GM12878 (cell line): ENCODE measurements around the gene LTN1. TPM values are rescaled to one million over a fixed set of nuclear protein-coding genes. Genes with fewer than 3 reads are reported as not detected.

Experiments
- ATAC-seq: fragments of 200-7000 bp; cut with Tn5 transposase; 3 replicates; pipeline ENCODE4 v1.9.1; 2020; ENCODE audit warnings: mild to moderate bottlenecking, moderate library complexity
- BruUV-seq: library from RNA; stranded (reverse); fragments of 400-500 nt; replicated peaks from 2 replicates; lab custom pipeline; 2021; lab: Mats Ljungman, UMichigan
- CTCF ChIA-PET: fragments of 300-600 bp; sonication (Branson Sonifier 250); formaldehyde crosslinking; extraction: SDS; loops from one replicate; lab custom pipeline; 2021; ENCODE audit warnings: inconsistent platforms; lab: Yijun Ruan, JAX
- POLR2A ChIA-PET: fragments of 350-600 bp; formaldehyde crosslinking; extraction: SDS; loops from one replicate; lab custom pipeline; 2021; ENCODE audit warnings: inconsistent platforms; lab: Charles Lee
- RAD21 ChIA-PET: fragments of 300-600 bp; sonication (Branson Sonifier 250); formaldehyde crosslinking; loops from one replicate; lab custom pipeline; 2023; ENCODE audit warnings: antibody characterized with exemption; ENCODE audit not compliant: unreplicated experiment; lab: Charles Lee
- SMC1A ChIA-PET: fragments of 300-600 bp; sonication (Branson Sonifier 250); formaldehyde crosslinking; loops from one replicate; lab custom pipeline; 2023; ENCODE audit not compliant: unreplicated experiment, uncharacterized antibody; lab: Charles Lee
- DNase-seq: peaks from one replicate; pipeline ENCODE4 v3.0.0-alpha.2; 2011; ENCODE audit warnings: low read depth, low spot score
- FAIRE-seq: peaks from 3 replicates; lab custom pipeline; 2011; peaks lifted over from hg19 to GRCh38; lab: Jason Lieb, UNC
- H2AFZ ChIP-seq: 2 replicates; pipeline ENCODE4 v1.6.0; 2011; ENCODE audit warnings: low read depth, low read length, control low read depth; ENCODE audit not compliant: control insufficient read depth
- H3K27ac ChIP-seq: 2 replicates; pipeline ENCODE4 v1.5.1; 2011; ENCODE audit warnings: control low read depth; ENCODE audit not compliant: control insufficient read depth, insufficient read depth
- H3K27me3 ChIP-seq, 2 experiments: replicated peaks in 1 of 2; 2 replicates each; pipeline versions ENCODE4 v1.6.0 to v1.6.1; 2011; ENCODE audit warnings: low read length in 1 of 2; ENCODE audit not compliant: control insufficient read depth in 2 of 2, insufficient read depth in 2 of 2
- H3K36me3 ChIP-seq, 2 experiments: 2 replicates each; pipeline ENCODE4 v1.5.1; 2011; ENCODE audit warnings: low read length in 1 of 2; ENCODE audit not compliant: control insufficient read depth in 2 of 2, insufficient read depth in 2 of 2
- H3K4me1 ChIP-seq: 2 replicates; pipeline ENCODE4 v1.6.1; 2011; ENCODE audit warnings: mild to moderate bottlenecking, low read length, moderate library complexity, mixed read lengths; ENCODE audit not compliant: control insufficient read depth, insufficient read depth
- H3K4me2 ChIP-seq: 2 replicates; pipeline ENCODE4 v1.6.0; 2011; ENCODE audit warnings: control low read depth; ENCODE audit not compliant: control insufficient read depth, insufficient read depth
- H3K4me3 ChIP-seq: fragments of 200-600 bp; sonication (generic); 2 replicates; pipeline ENCODE4 v1.5.1; 2016
- H3K79me2 ChIP-seq: 2 replicates; pipeline ENCODE4 v1.6.0; 2011; ENCODE audit warnings: low read length; ENCODE audit not compliant: control insufficient read depth, insufficient read depth
- H3K9ac ChIP-seq: 2 replicates; pipeline ENCODE4 v1.8.0; 2011; ENCODE audit warnings: low read length, control low read depth, mixed read lengths; ENCODE audit not compliant: control insufficient read depth, insufficient read depth
- H3K9me3 ChIP-seq: replicated peaks from 3 replicates; pipeline ENCODE4 v1.5.1; 2011; ENCODE audit warnings: mild to moderate bottlenecking, low read length; ENCODE audit not compliant: control insufficient read depth, insufficient read depth
- H4K20me1 ChIP-seq: 2 replicates; pipeline ENCODE4 v1.6.0; 2011; ENCODE audit not compliant: control insufficient read depth, insufficient read depth
- CEBPB ChIP-seq, 2 experiments: fragments of 150-350 bp in 1 of 2; IDR thresholded peaks; 2 replicates each; pipeline ENCODE4 v1.6.1; 2012 to 2014; ENCODE audit warnings: low read depth in 2 of 2, low read length in 2 of 2, borderline replicate concordance in 1 of 2, inconsistent platforms in 1 of 2
- NBN ChIP-seq: fragments of 450-650 bp; IDR thresholded peaks from 2 replicates; pipeline ENCODE4 v1.6.1; 2016
- NR2C1 ChIP-seq: fragments of 450-650 bp; IDR thresholded peaks from 2 replicates; pipeline ENCODE4 v1.6.1; 2017; ENCODE audit warnings: antibody characterized with exemption, mild to moderate bottlenecking, moderate library complexity
- PAX5 ChIP-seq: IDR thresholded peaks from 2 replicates; pipeline ENCODE4 v1.6.1; 2011; ENCODE audit warnings: low read depth, low read length, borderline replicate concordance
- SIN3A ChIP-seq: IDR thresholded peaks from 2 replicates; pipeline ENCODE4 v1.6.1; 2012; ENCODE audit warnings: low read depth, low read length, improper control_type of control experiment
- SIX5 ChIP-seq: IDR thresholded peaks from 2 replicates; pipeline ENCODE4 v1.6.1; 2011; ENCODE audit warnings: mild to moderate bottlenecking, low read depth, low read length, moderate library complexity; ENCODE audit not compliant: severe bottlenecking
- SUPT20H ChIP-seq: IDR thresholded peaks from 2 replicates; pipeline ENCODE4 v1.6.1; 2011; ENCODE audit warnings: low read depth, mild to moderate bottlenecking, low read length, moderate library complexity, borderline replicate concordance; ENCODE audit not compliant: control insufficient read depth
- YY1 ChIP-seq: IDR thresholded peaks from 2 replicates; pipeline ENCODE4 v1.6.1; 2011; ENCODE audit warnings: low read depth, mild to moderate bottlenecking, low read length
- ZNF622 ChIP-seq: fragments of 450-650 bp; IDR thresholded peaks from 2 replicates; pipeline ENCODE4 v1.6.1; 2017; ENCODE audit warnings: mild to moderate bottlenecking, inconsistent platforms
- WGBS: methylation state at CpG from one replicate; pipeline ENCODE4 v1.1.6; 2016; ENCODE audit warnings: low lambda C conversion rate; ENCODE audit not compliant: insufficient replicate concordance, insufficient coverage; ENCODE audit errors: missing lambda C conversion rate; 5-methylcytosine and 5-hydroxymethylcytosine counted together
- in situ Hi-C: fragments of 300-500 bp; cut with MboI; formaldehyde crosslinking; loops from 9 replicates; pipeline ENCODE4 v1.14.3; 2018; ENCODE audit warnings: mixed read lengths
- intact Hi-C: fragments of 100-400 bp; cut with micrococcal nuclease; formaldehyde crosslinking; loops from one replicate; pipeline ENCODE4 v1.14.2; 2022; ENCODE audit not compliant: unreplicated experiment
- polyA plus RNA-seq, 11 experiments: library from polyadenylated mRNA; depleted of rRNA in 4 of 11; unstranded in 6 of 11; stranded (reverse) in 5 of 11; fragments of >200 nt; fragmentation: Nextera tagmentation in 4 of 11; fragmentation: Illumina TruSeq in 1 of 11; extraction: Ambion mirVana in 4 of 11; extraction: Trizol in 1 of 11; gene quantifications; 1 replicate in 1 of 11; 2 replicates in 10 of 11; pipeline versions ENCODE4 v1.2.1 to v1.2.3, GENCODE V29; 2011 to 2016; ENCODE audit warnings: inconsistent platforms in 2 of 11, missing spikeins in 2 of 11, low read depth in 1 of 11
- total RNA-seq, 4 experiments: library from RNA; depleted of rRNA in 3 of 4; stranded (reverse); fragments of >200 nt in 3 of 4; fragmentation: Illumina TruSeq in 1 of 4; extraction: Trizol in 1 of 4; gene quantifications; 2 replicates each; pipeline versions ENCODE4 v1.2.1 to v1.2.3, GENCODE V29; 2013 to 2021
- TF ChIP-seq, protein P1 (sequence below): fragments of 450-650 bp; IDR thresholded peaks from 2 replicates; pipeline ENCODE4 v1.6.1; 2017; ENCODE audit warnings: mild to moderate bottlenecking, low read depth, inconsistent platforms; ENCODE audit not compliant: poor library complexity, severe bottlenecking
- TF ChIP-seq, protein P2 (sequence below): fragments of 450-650 bp; conservative IDR thresholded peaks from 2 replicates; pipeline ENCODE4 v1.6.1; 2017; ENCODE audit warnings: mild to moderate bottlenecking, moderate library complexity
- TF ChIP-seq, protein P3 (sequence below): fragments of 450-650 bp; IDR thresholded peaks from 2 replicates; pipeline ENCODE4 v1.6.1; 2016; ENCODE audit warnings: mild to moderate bottlenecking, moderate library complexity, borderline replicate concordance
- TF ChIP-seq, protein P4 (sequence below): IDR thresholded peaks from 2 replicates; pipeline ENCODE4 v1.6.1; 2012; ENCODE audit warnings: low read depth, low read length, improper control_type of control experiment

LTN1 gene
- total and polyA plus RNA-seq, 10 of the 15 experiments (the other 5 are each of a cell fraction or from before 2014, with no cell fraction given), result 3.5 to 17.3 (median 12.3) TPM

DNA sequence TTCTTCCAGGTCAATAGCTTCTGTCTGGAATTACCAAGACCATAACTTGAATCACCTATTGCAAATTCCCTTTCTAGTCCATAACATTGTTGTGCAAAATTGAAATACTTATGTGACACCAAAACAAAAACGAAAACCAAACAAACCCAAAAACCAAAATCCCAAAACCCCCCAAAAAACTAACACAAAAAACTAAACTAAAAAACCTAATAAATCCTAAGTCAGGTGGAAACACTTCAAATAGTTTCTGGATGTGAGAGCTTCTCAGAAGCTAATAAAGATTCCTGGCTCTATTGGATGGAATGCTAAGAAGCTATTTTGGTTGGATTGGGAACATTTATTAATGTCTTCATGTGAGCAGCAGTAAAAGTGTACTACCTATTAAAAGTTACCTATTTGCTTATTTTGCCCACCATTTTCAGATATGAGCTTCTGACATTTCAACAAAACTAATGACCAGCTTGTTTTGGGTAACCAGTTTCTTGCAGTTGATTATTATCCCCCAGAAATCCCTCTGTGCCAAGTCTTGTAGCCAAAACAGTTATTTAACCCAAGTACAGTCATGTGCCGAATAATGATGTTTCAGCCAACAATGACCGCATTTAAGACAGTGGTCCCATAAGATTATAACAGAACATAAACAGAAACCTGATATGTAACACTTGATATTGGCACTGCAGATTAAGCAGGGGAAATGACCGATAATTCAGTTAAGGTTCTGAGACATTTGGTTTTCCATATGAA lies 76.4 kb downstream of the LTN1 start (continued):
- TF ChIP-seq, protein P1, sequence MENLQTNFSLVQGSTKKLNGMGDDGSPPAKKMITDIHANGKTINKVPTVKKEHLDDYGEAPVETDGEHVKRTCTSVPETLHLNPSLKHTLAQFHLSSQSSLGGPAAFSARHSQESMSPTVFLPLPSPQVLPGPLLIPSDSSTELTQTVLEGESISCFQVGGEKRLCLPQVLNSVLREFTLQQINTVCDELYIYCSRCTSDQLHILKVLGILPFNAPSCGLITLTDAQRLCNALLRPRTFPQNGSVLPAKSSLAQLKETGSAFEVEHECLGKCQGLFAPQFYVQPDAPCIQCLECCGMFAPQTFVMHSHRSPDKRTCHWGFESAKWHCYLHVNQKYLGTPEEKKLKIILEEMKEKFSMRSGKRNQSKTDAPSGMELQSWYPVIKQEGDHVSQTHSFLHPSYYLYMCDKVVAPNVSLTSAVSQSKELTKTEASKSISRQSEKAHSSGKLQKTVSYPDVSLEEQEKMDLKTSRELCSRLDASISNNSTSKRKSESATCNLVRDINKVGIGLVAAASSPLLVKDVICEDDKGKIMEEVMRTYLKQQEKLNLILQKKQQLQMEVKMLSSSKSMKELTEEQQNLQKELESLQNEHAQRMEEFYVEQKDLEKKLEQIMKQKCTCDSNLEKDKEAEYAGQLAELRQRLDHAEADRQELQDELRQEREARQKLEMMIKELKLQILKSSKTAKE, result no peak
- TF ChIP-seq NBN (no peak), NR2C1 (no peak), YY1 (no peak)
- TF ChIP-seq, protein P2, sequence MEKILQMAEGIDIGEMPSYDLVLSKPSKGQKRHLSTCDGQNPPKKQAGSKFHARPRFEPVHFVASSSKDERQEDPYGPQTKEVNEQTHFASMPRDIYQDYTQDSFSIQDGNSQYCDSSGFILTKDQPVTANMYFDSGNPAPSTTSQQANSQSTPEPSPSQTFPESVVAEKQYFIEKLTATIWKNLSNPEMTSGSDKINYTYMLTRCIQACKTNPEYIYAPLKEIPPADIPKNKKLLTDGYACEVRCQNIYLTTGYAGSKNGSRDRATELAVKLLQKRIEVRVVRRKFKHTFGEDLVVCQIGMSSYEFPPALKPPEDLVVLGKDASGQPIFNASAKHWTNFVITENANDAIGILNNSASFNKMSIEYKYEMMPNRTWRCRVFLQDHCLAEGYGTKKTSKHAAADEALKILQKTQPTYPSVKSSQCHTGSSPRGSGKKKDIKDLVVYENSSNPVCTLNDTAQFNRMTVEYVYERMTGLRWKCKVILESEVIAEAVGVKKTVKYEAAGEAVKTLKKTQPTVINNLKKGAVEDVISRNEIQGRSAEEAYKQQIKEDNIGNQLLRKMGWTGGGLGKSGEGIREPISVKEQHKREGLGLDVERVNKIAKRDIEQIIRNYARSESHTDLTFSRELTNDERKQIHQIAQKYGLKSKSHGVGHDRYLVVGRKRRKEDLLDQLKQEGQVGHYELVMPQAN, result no peak

DNA sequence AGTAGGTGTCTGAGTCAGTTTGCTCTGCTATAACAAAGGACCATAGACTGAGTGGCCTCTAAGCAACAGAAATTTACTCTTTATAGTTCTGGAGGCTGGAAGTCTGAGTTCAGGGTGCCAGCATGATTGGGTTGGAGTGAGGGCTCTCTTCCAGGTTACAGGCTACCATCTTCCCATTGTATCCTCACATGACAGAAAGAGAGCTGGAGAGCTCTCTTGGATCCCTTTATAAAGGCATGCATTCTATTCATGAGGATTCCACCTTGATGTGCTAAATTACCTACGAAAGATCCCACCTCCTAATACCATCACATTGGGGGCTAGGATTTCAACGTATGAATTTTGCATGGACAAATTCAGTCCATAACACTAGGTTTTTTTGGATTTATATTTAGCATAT lies 79.6 kb downstream of the LTN1 start:
- no peak for FAIRE-seq
- Histone ChIP-seq H4K20me1 (no peaks in the 10 kb centered on the region), H3K27ac (no peak overlapping the region), H2AFZ (no peak overlapping the region), H3K4me1 (no peaks in the 10 kb centered on the region), H3K9ac (no peak overlapping the region), H3K4me2 (no peak overlapping the region), H3K79me2 (no peaks in the 10 kb centered on the region), H3K27me3 (no peaks in the 10 kb centered on the region), H3K36me3 (no peaks in the 10 kb centered on the region), H3K4me3 (no peak overlapping the region), H3K9me3 (no peaks in the 10 kb centered on the region)
- BruUV-seq, result no TSS peak
- in situ Hi-C loops, result no loop called here
- ChIA-PET POLR2A (no interaction called here), SMC1A (no interaction called here), RAD21 (no interaction called here), CTCF (interaction anchor here (1.1 kb wide), 1 partner anchor 11 kb away, joined by 5 read pairs; no protein-coding TSS in a partner anchor)
- intact Hi-C loops, result no loop called here
- 26% methylated on average over 2 of the region's 2 CpGs for WGBS
- ATAC-seq, result no peak
- DNase-seq, result no peak
- no peak for TF ChIP-seq SIN3A
- TF ChIP-seq SIX5, result no peak
- TF ChIP-seq SUPT20H, result no peak
- no peak for TF ChIP-seq ZNF622
- TF ChIP-seq CEBPB (IDR thresholded peaks at IDR 0.05; ENCODE audit: borderline replicate concordance in 1 of 2, low read depth in 2 of 2, low read length in 2 of 2), result no peak
- no peak for TF ChIP-seq PAX5
- TF ChIP-seq, protein P3, sequence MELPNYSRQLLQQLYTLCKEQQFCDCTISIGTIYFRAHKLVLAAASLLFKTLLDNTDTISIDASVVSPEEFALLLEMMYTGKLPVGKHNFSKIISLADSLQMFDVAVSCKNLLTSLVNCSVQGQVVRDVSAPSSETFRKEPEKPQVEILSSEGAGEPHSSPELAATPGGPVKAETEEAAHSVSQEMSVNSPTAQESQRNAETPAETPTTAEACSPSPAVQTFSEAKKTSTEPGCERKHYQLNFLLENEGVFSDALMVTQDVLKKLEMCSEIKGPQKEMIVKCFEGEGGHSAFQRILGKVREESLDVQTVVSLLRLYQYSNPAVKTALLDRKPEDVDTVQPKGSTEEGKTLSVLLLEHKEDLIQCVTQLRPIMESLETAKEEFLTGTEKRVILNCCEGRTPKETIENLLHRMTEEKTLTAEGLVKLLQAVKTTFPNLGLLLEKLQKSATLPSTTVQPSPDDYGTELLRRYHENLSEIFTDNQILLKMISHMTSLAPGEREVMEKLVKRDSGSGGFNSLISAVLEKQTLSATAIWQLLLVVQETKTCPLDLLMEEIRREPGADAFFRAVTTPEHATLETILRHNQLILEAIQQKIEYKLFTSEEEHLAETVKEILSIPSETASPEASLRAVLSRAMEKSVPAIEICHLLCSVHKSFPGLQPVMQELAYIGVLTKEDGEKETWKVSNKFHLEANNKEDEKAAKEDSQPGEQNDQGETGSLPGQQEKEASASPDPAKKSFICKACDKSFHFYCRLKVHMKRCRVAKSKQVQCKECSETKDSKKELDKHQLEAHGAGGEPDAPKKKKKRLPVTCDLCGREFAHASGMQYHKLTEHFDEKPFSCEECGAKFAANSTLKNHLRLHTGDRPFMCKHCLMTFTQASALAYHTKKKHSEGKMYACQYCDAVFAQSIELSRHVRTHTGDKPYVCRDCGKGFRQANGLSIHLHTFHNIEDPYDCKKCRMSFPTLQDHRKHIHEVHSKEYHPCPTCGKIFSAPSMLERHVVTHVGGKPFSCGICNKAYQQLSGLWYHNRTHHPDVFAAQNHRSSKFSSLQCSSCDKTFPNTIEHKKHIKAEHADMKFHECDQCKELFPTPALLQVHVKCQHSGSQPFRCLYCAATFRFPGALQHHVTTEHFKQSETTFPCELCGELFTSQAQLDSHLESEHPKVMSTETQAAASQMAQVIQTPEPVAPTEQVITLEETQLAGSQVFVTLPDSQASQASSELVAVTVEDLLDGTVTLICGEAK, result no peak
- TF ChIP-seq, protein P4, sequence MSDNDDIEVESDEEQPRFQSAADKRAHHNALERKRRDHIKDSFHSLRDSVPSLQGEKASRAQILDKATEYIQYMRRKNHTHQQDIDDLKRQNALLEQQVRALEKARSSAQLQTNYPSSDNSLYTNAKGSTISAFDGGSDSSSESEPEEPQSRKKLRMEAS, result no peak
